Neural crest cell (in vitro differentiated cells): ENCODE data around the gene GCK. TPM values are rescaled to one million over a fixed set of nuclear protein-coding genes. Genes with fewer than 3 reads are reported as not detected.

Experiments used
- DNase-seq: peaks from one replicate; pipeline ENCODE4 v3.0.0; 2021; ENCODE audit warnings: low read depth, mixed read lengths, low spot score
- H3K27ac Mint-ChIP-seq: one replicate; pipeline ENCODE4 v1.8.0; 2021; ENCODE audit warnings: mild to moderate bottlenecking, mixed read lengths; ENCODE audit not compliant: unreplicated experiment
- H3K27me3 Mint-ChIP-seq: 2 replicates; pipeline ENCODE4 v1.8.0; 2021; ENCODE audit warnings: low read depth, mild to moderate bottlenecking, mixed read lengths
- H3K36me3 Mint-ChIP-seq: 2 replicates; pipeline ENCODE4 v1.8.0; 2021; ENCODE audit warnings: low read depth, mild to moderate bottlenecking, mixed read lengths
- H3K4me1 Mint-ChIP-seq: 2 replicates; pipeline ENCODE4 v1.8.0; 2021; ENCODE audit warnings: mixed read lengths
- H3K4me3 Mint-ChIP-seq: one replicate; pipeline ENCODE4 v1.8.0; 2021; ENCODE audit warnings: mild to moderate bottlenecking, mixed read lengths
- H3K9me3 Mint-ChIP-seq: 2 replicates; pipeline ENCODE4 v1.8.0; 2021; ENCODE audit warnings: mixed read lengths
- CTCF ChIP-seq: fragments of 200-600 bp; sonication (generic); conservative IDR thresholded peaks from 2 replicates; pipeline ENCODE4 v1.5.0; 2021; ENCODE audit warnings: antibody characterized with exemption, mild to moderate bottlenecking
- total RNA-seq: library from RNA; stranded (reverse); gene quantifications from 2 replicates; pipeline ENCODE4 v1.2.1, GENCODE V29; 2021

The GCK gene
- total RNA-seq, 1 donor from 2014 or later: 0.42 TPM

DNA sequence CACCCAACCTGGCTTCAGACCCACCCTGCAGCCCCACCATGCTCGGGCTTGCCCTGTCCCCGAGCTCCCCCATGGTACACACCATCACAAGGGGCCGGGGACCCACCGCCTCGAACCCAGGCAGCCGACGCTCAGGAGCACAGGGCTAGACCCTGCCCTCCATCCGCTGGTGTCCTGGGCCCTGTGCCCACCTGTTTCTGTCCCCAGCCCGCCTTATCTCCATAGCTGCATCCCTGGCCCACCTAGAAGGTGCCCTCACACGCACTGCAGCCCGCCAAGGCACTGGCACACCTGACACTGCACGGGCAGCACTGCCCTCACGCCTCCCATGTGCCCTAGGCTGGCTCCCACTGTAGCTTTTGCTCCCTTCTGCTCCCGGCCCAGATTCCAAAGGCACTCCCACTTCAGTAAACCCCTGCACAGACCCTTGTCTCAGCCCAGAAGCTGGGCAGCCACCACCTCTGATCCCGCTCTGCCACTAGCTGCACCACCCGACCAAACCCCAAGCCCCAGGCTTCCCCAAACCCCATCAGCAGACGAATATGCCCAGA, 28.7 kb upstream of the GCK start:
- Mint-ChIP-seq H3K4me1 (peaks cover 30% of the 10 kb centered on the region), H3K27ac (peak overlapping the region; percentile 87), H3K4me3 (peak overlapping the region; percentile 14), H3K36me3 (no peaks in the 10 kb centered on the region), H3K27me3 (no peaks in the 10 kb centered on the region), H3K9me3 (no peaks in the 10 kb centered on the region)
- DNase-seq: no peak
- TF ChIP-seq CTCF: no peak

GRCh38 chr7:44217223-44217714, 28.0 kb upstream of the GCK start:
- Mint-ChIP-seq H3K4me1 (peaks cover 30% of the 10 kb centered on the region), H3K9me3 (no peaks in the 10 kb centered on the region), H3K27ac (peak overlapping the region; percentile 85), H3K27me3 (no peaks in the 10 kb centered on the region), H3K4me3 (no peak overlapping the region), H3K36me3 (no peaks in the 10 kb centered on the region)
- no peak for TF ChIP-seq CTCF
- no peak for DNase-seq

- Mint-ChIP-seq H3K27ac (peak overlapping the region; percentile 85), H3K4me3 (peak overlapping the region; percentile 15), H3K36me3 (peaks cover under 1% of the 10 kb centered on the region), H3K27me3 (no peaks in the 10 kb centered on the region), H3K9me3 (no peaks in the 10 kb centered on the region), H3K4me1 (peaks cover 30% of the 10 kb centered on the region)
- no peak for DNase-seq
- TF ChIP-seq CTCF: no peak
These were observed 27.4 kb upstream of the GCK start for GRCh38 chr7:44216521-44217222.

DNA sequence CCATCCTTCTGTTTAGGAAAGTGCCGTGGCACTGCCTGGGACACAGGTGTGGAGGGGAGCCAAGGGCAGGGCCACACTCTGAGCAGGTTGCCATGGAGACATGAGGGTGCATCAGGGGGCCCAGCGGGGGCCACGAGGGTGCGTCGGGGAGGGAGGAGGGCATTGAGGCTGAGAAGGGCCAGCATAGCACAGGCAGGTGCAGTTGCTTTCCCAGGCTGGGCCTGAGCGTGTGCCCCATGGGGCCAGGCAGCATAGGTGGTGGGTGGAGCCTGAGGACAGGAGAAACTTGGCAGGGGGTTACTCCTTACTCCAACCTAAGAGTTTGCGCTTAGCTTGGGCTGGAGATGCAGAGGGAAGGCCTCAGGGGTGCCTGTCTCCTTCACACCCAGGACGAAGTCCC, 26.8 kb upstream of the GCK start:
- no peak for DNase-seq
- Mint-ChIP-seq H3K27me3 (no peaks in the 10 kb centered on the region), H3K9me3 (no peaks in the 10 kb centered on the region), H3K36me3 (peaks cover 3% of the 10 kb centered on the region), H3K4me1 (peaks cover 30% of the 10 kb centered on the region), H3K4me3 (no peak overlapping the region), H3K27ac (peak overlapping the region; percentile 43)
- TF ChIP-seq CTCF: no peak

DNA sequence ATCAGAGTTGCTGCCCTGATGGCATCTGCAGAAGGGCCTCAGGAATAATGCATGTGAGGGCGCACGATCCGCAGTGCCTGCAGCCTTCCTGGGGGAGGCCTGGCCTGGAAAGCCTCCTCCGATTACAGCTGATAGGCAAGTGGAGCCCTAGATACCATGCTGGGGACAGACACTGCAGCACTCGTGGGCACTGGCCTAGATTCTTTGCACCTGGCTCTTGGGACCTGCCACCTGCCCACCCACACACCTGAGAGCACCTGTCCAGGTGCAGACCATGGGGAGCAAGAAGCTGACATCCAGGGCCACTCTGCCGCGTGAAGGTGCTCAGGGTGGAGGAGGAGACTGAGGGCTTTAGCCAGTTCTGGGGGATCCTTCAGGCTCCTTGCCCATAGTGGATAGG, 26.3 kb upstream of the GCK start:
- peak overlapping the region; percentile 43 for H3K27ac Mint-ChIP-seq
- no peak for TF ChIP-seq CTCF

More for the DNA sequence above, 26.3 kb upstream of the GCK start:
- H3K36me3 Mint-ChIP-seq: peaks cover 3% of the 10 kb centered on the region
- no peaks in the 10 kb centered on the region for H3K27me3 Mint-ChIP-seq
- no peak for DNase-seq
- H3K4me3 Mint-ChIP-seq: no peak overlapping the region
- H3K4me1 Mint-ChIP-seq: peaks cover 30% of the 10 kb centered on the region
- H3K9me3 Mint-ChIP-seq: no peaks in the 10 kb centered on the region
